ENCODE results near the gene GALK2. TPM values are rescaled to one million over a fixed set of nuclear protein-coding genes. Genes with fewer than 3 reads are reported as not detected.

Gene GALK2
- total and polyA plus RNA-seq, 2 of the 4 experiments (the other 2 are of a cell fraction), result 27.0 to 63.6 TPM

- peak overlapping the region; percentile 80; the same call in 1 of the 2 replicates for H2BK120ac ChIP-seq (ENCODE audit: low read depth, low read length)
- no TSS peak for BruUV-seq (replicated peaks)
- peaks cover 1% of the 10 kb centered on the region; the same call in 1 of the 2 replicates for H3K36me3 ChIP-seq (ENCODE audit: control insufficient read depth, insufficient read depth, low read length)
- TF ChIP-seq, protein P1, sequence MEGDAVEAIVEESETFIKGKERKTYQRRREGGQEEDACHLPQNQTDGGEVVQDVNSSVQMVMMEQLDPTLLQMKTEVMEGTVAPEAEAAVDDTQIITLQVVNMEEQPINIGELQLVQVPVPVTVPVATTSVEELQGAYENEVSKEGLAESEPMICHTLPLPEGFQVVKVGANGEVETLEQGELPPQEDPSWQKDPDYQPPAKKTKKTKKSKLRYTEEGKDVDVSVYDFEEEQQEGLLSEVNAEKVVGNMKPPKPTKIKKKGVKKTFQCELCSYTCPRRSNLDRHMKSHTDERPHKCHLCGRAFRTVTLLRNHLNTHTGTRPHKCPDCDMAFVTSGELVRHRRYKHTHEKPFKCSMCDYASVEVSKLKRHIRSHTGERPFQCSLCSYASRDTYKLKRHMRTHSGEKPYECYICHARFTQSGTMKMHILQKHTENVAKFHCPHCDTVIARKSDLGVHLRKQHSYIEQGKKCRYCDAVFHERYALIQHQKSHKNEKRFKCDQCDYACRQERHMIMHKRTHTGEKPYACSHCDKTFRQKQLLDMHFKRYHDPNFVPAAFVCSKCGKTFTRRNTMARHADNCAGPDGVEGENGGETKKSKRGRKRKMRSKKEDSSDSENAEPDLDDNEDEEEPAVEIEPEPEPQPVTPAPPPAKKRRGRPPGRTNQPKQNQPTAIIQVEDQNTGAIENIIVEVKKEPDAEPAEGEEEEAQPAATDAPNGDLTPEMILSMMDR (conservative IDR thresholded peaks at IDR 0.05; ENCODE audit: low read depth, low read length), result no peak
- TF ChIP-seq MAZ (IDR thresholded peaks at IDR 0.05; ENCODE audit: borderline replicate concordance, low read depth, low read length) (no peak), BHLHE40 (IDR thresholded peaks at IDR 0.05; ENCODE audit: low read depth, low read length) (no peak), NFE2L2 (IDR thresholded peaks at IDR 0.05; ENCODE audit: low read depth, low read length) (no peak), CEBPB (IDR thresholded peaks at IDR 0.05; ENCODE audit: low read depth, low read length) (no peak), MXI1 (IDR thresholded peaks at IDR 0.05; ENCODE audit: borderline replicate concordance, low read depth, low read length) (no peak), SMC3 (IDR thresholded peaks at IDR 0.05; ENCODE audit: low read depth, low read length) (no peak)
- TF ChIP-seq, protein P2, sequence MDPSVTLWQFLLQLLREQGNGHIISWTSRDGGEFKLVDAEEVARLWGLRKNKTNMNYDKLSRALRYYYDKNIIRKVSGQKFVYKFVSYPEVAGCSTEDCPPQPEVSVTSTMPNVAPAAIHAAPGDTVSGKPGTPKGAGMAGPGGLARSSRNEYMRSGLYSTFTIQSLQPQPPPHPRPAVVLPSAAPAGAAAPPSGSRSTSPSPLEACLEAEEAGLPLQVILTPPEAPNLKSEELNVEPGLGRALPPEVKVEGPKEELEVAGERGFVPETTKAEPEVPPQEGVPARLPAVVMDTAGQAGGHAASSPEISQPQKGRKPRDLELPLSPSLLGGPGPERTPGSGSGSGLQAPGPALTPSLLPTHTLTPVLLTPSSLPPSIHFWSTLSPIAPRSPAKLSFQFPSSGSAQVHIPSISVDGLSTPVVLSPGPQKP (IDR thresholded peaks at IDR 0.05; ENCODE audit: borderline replicate concordance, low read depth, low read length), result no peak
- peaks cover 0 to 21% of the 10 kb centered on the region in 2 experiments; a peak in 2 of 4 replicates for H3K79me1 ChIP-seq (ENCODE audit: low read depth in 1 of 2, low read length in 2 of 2)
- no peak overlapping the region for H3K4me3 ChIP-seq (ENCODE audit: insufficient read depth, low read depth, low read length)
- peak overlapping the region; percentile 76; the same call in 1 of the 2 replicates for H3K23ac ChIP-seq (ENCODE audit: low read depth, low read length)
- no peak overlapping the region; the same call in 1 of the 2 replicates for H4K91ac ChIP-seq (ENCODE audit: insufficient read depth, low read depth, low read length)
- no peak overlapping the region for H2AK9ac ChIP-seq (replicated peaks; ENCODE audit: low read depth, low read length, poor library complexity)
- intact Hi-C loops (cut with micrococcal nuclease), result loop anchor here (10.0 kb wide), 1 partner anchor 1067 kb away; no protein-coding TSS in a partner anchor
- no peak overlapping the region; the same call in 1 of the 2 replicates for H3K14ac ChIP-seq (replicated peaks; ENCODE audit: low read depth, low read length)
- peak; percentile 71 for ATAC-seq (ENCODE audit: low read depth)
- ChIA-PET POLR2A (ENCODE audit: unreplicated experiment) (no interaction called here), CTCF (no interaction called here)
- H3K9ac ChIP-seq (ENCODE audit: low read depth, low read length), result no peak overlapping the region
- H2AK5ac ChIP-seq (ENCODE audit: low read depth, low read length), result no peak overlapping the region
- peaks cover 10% of the 10 kb centered on the region for H3K4me1 ChIP-seq (ENCODE audit: control insufficient read depth, insufficient read depth, low read length)
- H3K56ac ChIP-seq (ENCODE audit: extremely low read depth, insufficient read depth, low read length), result no peak overlapping the region
- no peaks in the 10 kb centered on the region for H3K9me3 ChIP-seq (ENCODE audit: control insufficient read depth, insufficient read depth, low read length)
- in situ Hi-C loops (cut with MboI; ENCODE audit: low sequenced_read_pairs), result loop anchor here (25.0 kb wide), 3 partner anchors 365 to 1065 kb away; partner anchors contain the start of genes DTWD1 and FAM227B
- H3K9me1 ChIP-seq (ENCODE audit: insufficient read depth, low read length), result peaks cover 8% of the 10 kb centered on the region
- H3K27ac ChIP-seq (ENCODE audit: insufficient read depth, low read length), result peak overlapping the region; percentile 94; the same call in 1 of the 2 replicates
- dilution Hi-C loops (cut with HindIII; ENCODE audit: low sequenced_read_pairs, unreplicated experiment), result no loop called here
- H2BK20ac ChIP-seq (ENCODE audit: low read depth, low read length), result peak overlapping the region; percentile 57; the same call in 1 of the 2 replicates
- peak overlapping the region; percentile 100 for H3K18ac ChIP-seq (ENCODE audit: low read depth, low read length)
- H4K8ac ChIP-seq (ENCODE audit: low read depth in 2 of 2, low read length in 2 of 2), result peak overlapping the region in 1 of 2 experiments; percentile 41; a peak in 2 of 4 replicates
- no peak overlapping the region for H2BK15ac ChIP-seq (ENCODE audit: low read depth, low read length)
- peak overlapping the region; percentile 94; the same call in 1 of the 2 replicates for H3K4ac ChIP-seq (ENCODE audit: low read depth, low read length)
- H3K4me2 ChIP-seq (ENCODE audit: low read depth, low read length), result peak overlapping the region; percentile 7; the same call in 1 of the 2 replicates
- H4K20me1 ChIP-seq (ENCODE audit: insufficient read depth, low read length), result no peaks in the 10 kb centered on the region
- peak; percentile 50 for DNase-seq
- H2AFZ ChIP-seq (replicated peaks; ENCODE audit: low read length, poor library complexity), result no peak overlapping the region
- H2BK5ac ChIP-seq (ENCODE audit: low read depth, low read length, poor library complexity, severe bottlenecking), result peak overlapping the region; percentile 93
- no peaks in the 10 kb centered on the region for H3K27me3 ChIP-seq (ENCODE audit: control insufficient read depth, insufficient read depth, low read length)
- H4K5ac ChIP-seq (ENCODE audit: low read depth, low read length), result peak overlapping the region; percentile 94
Measured at GRCh38 chr15:49247556-49248110, 77.6 kb downstream of the GALK2 start.
